ENCODE results near the gene METTL13.

Gene METTL13

GRCh38 chr1:171803461-171804022 is 22.1 kb downstream of the METTL13 start:
- DNase-seq, result no peak

DNA sequence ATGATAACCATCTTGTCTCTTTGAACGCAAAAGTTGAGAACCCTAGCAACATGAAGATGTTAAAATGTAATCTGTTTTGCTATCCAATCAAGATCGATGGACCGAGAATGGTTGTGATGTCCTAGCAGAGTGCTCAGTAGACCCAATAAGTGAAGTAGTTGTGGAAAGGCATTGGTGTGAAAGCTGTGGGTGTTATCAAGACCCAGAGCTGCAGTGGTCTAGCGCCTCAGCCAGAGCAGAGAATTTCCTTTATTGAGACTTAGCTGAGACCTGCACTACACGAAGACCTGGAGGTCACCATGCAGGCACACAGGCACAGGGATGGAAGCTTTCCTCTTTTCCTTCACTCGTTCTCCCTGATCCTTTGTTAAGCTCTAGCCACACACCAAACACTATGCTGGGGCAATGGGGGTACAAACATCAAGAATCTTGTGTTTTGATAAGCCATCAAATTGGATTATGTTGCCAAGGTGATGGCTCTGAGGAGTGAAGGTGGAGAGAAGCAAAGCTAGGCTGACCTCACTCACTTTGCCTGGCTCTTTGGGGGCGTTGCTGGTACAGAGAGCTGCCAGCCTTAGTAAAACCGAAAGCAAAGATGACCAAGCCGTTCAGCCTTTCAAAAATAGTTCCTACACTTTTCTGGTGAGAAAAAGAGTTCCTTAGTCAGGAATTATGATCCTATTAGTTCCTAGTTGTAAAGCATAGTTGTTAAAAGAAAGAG is 24.1 kb downstream of the METTL13 start:
- no peak for DNase-seq

DNA sequence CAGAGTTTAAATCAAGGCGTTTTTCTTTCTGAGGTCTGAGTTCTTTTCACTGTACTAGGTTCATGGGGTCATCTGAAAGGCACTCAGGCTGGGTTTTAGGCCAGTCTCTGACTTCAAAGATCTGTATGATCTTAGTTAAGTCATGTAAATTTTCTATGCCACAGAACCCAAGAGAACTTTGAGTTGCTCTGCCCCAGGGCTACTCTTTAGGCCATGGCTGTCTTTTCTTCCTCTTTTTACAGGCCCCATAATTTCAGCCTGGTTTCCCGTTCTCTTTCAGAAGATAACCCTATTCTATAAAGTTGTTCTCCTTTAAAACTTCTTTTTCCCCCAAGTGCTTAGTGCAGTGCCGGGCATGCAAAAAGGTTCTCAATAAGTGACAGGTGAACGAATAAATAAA is 26.1 kb downstream of the METTL13 start:
- no peak for DNase-seq

DNA sequence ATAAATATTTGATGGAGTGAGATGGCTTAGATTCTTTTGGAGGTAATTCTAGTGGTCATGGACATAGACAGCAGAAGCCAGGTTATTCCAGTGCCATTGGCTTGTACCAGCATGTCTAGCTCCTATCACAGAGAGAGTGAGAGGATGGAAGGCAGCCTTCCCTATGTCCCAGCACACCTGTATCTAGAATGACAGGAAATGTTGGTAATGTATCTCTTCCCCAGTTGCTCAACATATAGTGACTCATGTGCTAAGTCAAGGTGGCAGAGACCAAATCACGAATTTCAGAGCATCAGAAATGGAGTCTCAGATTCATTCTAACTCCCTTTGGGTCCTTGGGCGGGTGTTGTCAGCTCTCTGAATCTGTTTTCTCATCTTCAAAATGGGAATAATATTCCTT is 28.4 kb downstream of the METTL13 start:
- no peak for DNase-seq

DNA sequence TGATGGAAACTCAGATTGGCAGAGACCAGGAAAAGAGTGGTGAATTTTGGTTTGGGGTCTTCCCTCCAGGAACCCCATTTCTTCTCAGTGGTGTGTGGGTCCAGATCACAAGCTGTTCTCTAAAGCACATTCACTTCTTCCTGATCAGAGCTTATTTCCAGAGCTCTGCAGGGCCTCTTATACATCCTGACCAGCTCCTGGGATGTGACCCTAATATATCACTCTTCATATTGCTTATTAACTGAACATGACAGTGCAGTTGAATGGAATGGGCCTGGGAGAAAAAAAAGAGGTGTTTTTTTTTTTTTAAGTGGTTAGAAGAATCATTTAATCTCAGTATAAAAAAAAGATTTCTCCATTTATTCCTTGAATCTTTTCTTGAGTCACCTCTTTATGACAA is 30.2 kb downstream of the METTL13 start:
- no peak for DNase-seq

DNA sequence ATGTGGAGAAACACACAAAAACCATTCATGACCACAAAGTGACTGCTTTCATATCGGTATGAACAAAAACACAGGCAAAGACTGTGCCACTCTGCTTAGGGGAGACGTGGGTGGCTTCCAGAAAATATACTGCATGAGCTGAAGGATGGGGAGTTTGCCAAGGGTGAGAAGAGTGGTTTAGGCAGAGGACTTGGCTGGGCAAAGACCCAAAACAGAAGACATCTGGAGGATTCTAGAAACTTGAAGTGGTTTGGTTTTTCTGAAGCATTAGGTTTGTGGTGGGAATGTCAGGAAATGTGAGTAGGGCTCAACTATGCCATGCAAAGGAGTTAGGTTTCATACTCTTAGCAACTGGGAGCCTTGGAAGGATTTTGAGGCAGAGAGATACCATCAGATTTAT is 33.2 kb downstream of the METTL13 start:
- DNase-seq, result no peak

DNA sequence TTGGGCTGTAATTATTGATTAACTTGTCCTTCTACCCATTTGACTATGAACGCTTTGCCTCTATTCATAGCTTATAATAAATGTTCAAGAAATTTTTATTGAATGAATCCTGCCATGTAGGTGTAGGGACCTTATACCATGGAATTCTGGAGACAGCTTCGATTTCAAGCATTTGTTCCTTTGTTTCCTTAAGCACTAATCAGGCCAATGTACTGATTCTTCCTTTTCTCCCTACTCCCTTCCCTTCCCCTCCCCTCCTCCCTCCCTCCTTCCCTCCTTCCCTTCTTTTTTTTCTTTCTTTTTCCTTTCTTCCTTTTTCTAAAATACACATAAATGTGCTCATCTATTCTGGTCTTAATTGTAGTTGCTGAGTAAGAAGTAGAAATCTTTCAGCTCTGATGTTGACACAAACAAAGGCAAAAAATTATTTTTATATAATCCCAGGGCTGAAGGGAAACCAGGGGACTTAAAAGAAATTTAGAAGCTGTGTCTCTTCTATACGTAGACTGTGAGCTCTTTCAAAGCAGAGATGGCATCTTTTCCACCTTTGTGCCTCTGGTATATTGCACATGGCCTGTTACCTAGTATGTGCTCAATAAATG is 34.9 kb downstream of the METTL13 start:
- DNase-seq, result no peak

DNA sequence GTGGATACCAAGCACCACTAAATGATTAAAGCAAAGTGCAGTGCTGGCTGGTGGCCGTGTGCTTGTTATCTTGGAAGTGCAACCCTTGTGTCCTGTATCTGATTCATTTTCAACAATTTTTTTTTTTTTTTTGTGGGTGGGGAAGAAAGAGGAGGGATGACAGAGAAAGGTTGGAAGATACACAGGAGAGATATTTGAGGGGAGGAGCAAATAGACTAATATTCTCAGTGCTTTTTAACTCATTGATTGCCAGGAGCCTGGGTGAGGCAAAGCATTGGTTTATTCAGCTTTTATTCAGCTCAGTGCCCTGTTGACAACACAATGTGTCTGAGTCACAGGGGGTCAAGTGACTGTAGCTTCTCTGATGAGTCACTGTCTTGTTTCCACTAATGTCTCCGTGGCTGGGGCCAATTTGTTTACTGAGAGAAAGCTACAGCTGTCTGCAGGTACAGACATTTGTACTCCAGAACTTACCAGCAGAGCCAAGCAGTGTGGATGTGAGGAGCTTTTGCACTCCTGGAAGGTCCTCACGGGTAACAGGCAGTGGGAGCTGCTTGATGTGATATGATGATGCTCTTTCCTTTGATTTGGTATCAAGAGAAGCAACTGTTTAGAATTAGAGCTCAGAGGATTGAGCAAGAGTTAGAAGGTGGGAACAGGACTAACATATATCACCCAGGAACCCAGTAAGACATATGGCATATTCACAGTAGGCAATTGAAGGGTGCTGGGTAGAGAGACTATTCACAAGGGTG is 36.2 kb downstream of the METTL13 start:
- no peak for DNase-seq

- DNase-seq, result no peak
Observed at GRCh38 chr1:171819946-171820345, 38.5 kb downstream of the METTL13 start.

- DNase-seq, result no peak
Observed at GRCh38 chr1:171826973-171827372, 45.5 kb downstream of the METTL13 start.

GRCh38 chr1:171828794-171829193 is 47.3 kb downstream of the METTL13 start:
- DNase-seq, result no peak

DNA sequence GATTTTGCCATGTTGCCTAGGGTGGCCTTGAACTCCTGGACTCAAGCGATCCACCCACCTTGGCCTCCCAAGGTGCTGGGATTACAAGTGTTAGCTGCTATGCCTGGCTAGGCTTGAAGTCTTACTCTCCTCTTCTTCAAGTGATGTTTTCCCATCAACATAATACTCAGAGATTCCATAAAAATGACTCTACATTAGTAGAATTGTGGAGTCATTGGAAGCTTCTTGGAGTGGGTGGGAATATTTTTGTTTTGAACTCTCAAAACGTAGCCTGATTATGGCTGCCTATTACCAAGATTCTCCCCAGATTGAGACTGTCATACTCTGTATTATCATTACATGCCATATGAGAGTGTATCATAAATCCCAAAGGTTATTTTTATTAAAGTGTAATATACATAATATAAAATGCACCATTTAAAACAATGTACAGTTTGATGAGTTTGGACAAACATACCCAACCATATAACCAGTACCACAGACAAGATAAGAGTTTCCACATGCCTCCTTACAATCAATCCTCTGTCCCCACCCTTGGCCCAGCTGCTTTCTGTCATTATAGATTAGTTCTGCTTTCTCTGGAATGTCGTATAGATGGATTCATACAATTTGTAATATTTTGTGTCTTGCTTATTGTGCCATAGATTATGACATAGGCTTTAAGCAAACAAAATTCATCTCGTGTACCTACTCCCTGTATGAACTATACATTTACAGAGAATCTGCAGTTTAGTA is 51.8 kb downstream of the METTL13 start:
- DNase-seq, result no peak

- no peak for DNase-seq
Observed at GRCh38 chr1:171834821-171835220, 53.4 kb downstream of the METTL13 start.

- DNase-seq, result no peak
Observed at GRCh38 chr1:171835891-171836290, 54.4 kb downstream of the METTL13 start.

DNA sequence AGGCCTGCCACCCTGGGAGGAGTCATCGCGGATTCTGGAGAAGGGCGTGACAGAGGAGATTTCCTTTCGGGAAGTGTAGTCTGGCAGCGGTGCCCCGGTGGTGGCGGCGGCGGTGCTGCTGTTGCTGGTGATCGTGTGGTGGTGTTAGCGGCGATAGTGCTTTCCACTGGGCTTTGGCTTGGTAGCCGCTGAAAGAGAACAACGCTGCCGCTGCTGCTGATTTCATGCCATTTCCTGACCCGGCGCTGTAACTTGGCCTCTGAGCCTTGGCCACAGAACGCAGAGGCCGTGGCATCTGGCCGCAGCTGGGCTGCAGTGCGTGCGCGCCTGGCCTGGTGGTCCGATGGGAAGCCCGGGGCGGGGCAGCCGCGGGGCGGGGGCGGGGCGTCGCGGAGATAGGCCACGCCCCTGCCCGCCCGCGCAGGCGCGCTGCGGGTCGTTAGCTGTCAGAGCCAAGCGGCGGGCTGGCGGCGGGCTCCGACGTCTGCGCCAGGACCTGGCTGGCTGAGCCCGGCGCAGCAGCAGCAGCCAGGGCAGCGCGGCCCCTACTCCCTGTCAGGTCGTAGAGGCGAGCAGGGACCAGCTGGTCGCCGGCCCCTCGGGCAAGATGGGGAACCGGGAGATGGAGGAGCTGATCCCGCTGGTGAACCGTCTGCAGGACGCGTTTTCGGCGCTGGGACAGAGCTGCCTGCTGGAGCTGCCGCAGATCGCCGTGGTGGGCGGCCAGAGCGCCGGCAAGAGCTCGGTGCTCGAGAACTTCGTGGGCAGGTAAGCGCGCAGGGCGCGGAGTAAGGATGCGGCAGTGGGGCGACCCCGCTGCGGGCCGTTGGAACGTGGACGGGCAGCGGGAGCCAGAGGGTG is 59.8 kb downstream of the METTL13 start, which contains the start of gene DNM3:
Gene DNM3 (plus strand): TSS at position 449 of the 861 bp plus-strand sequence. CDS start 159 bp downstream, at position 608.
- no peak for DNase-seq

- DNase-seq, result no peak
Observed at GRCh38 chr1:171841931-171842761, 60.7 kb downstream of the METTL13 start.

GRCh38 chr1:171844381-171844780 is 62.9 kb downstream of the METTL13 start:
- no peak for DNase-seq

GRCh38 chr1:171845998-171846397 is 64.5 kb downstream of the METTL13 start:
- no peak for DNase-seq

Measured in NCI-H1048 (cell line).